GM12872 (cell line): ENCODE measurements around the gene NEK1.

Experiments used
- CTCF ChIP-seq: IDR thresholded peaks from 3 replicates; pipeline ENCODE4 v1.5.1; 2011; ENCODE audit warnings: low read depth, mild to moderate bottlenecking, low read length, moderate library complexity; ENCODE audit not compliant: insufficient read depth

NEK1 gene

GRCh38 chr4:169565606-169566005, 46.8 kb downstream of the NEK1 start:
- no peak for TF ChIP-seq CTCF

- no peak for TF ChIP-seq CTCF
These were observed 55.2 kb downstream of the NEK1 start for GRCh38 chr4:169557061-169557636.

GRCh38 chr4:169540774-169541173, 71.6 kb downstream of the NEK1 start:
- no peak for TF ChIP-seq CTCF

GRCh38 chr4:169530048-169530447, 82.3 kb downstream of the NEK1 start:
- TF ChIP-seq CTCF: no peak

GRCh38 chr4:169523796-169524195, 88.6 kb downstream of the NEK1 start:
- TF ChIP-seq CTCF: no peak

- no peak for TF ChIP-seq CTCF
These were observed 101.8 kb downstream of the NEK1 start for GRCh38 chr4:169510617-169511016.

- TF ChIP-seq CTCF: no peak
These were observed 105.5 kb downstream of the NEK1 start for GRCh38 chr4:169506903-169507302.
